A549 (cell line): ENCODE results near the gene ASTN1. TPM values are rescaled to one million over a fixed set of nuclear protein-coding genes. Genes with fewer than 3 reads are reported as not detected.

Experiments
- ATAC-seq, 2 experiments: fragments of 200-7000 bp in 1 of 2; fragments of >200 bp in 1 of 2; cut with Nextera tagmentation in 1 of 2; cut with Tn5 transposase in 1 of 2; 3 replicates each; pipeline versions ENCODE4 v1.8.0 to v1.9.1; 2018 to 2020; ENCODE audit warnings: mild to moderate bottlenecking in 1 of 2, moderate library complexity in 1 of 2
- CTCF ChIA-PET: fragments of 300-600 bp; sonication (Branson Sonifier 250); formaldehyde crosslinking; extraction: SDS; loops from one replicate; lab custom pipeline; 2021; ENCODE audit warnings: antibody characterized with exemption, inconsistent platforms; lab: Yijun Ruan, JAX
- POLR2A ChIA-PET: fragments of 350-600 bp; formaldehyde crosslinking; extraction: SDS; loops from one replicate; lab custom pipeline; 2021; ENCODE audit warnings: antibody characterized with exemption, inconsistent platforms; lab: Yijun Ruan, JAX
- DNase-seq, 2 experiments: peaks; one replicate each; pipeline versions ENCODE4 v3.0.0 to v3.0.0-alpha.2; 2011 to 2016; ENCODE audit warnings: low read depth in 1 of 2, low spot score in 1 of 2
- FAIRE-seq: peaks from 2 replicates; lab custom pipeline; 2011; peaks lifted over from hg19 to GRCh38; lab: Jason Lieb, UNC
- H3K27ac ChIP-seq, 2 experiments: fragments of >200 bp; sonication (Bioruptor Twin); formaldehyde crosslinking; 3 replicates each; pipeline ENCODE4 v1.5.1; 2016 to 2017
- H3K4me1 ChIP-seq: fragments of >200 bp; sonication (Bioruptor Twin); formaldehyde crosslinking; 3 replicates; pipeline ENCODE4 v1.6.1; 2016
- H3K4me2 ChIP-seq: fragments of >200 bp; sonication (Bioruptor Twin); formaldehyde crosslinking; 3 replicates; pipeline ENCODE4 v1.6.1; 2016
- H3K4me3 ChIP-seq: fragments of >200 bp; sonication (Bioruptor Twin); formaldehyde crosslinking; 3 replicates; pipeline ENCODE4 v1.5.1; 2016
- H3K9me3 ChIP-seq: fragments of >200 bp; sonication (Bioruptor Twin); formaldehyde crosslinking; 3 replicates; pipeline ENCODE4 v1.6.1; 2016
- BHLHE40 ChIP-seq: IDR thresholded peaks from 2 replicates; pipeline ENCODE4 v1.6.1; 2012; ENCODE audit warnings: low read depth, low read length, inconsistent platforms
- CBX2 ChIP-seq: fragments of 200-600 bp; sonication (generic); IDR thresholded peaks from 2 replicates; pipeline ENCODE4 v1.6.1; 2016; ENCODE audit warnings: low read depth, mild to moderate bottlenecking, borderline replicate concordance
- CHD4 ChIP-seq: fragments of 200-600 bp; sonication (generic); IDR thresholded peaks from 2 replicates; pipeline ENCODE4 v1.6.1; 2016; ENCODE audit warnings: antibody characterized with exemption, mild to moderate bottlenecking, borderline replicate concordance
- CTCF ChIP-seq: fragments of >200 bp; sonication (Bioruptor Twin); formaldehyde crosslinking; IDR thresholded peaks from 3 replicates; pipeline ENCODE4 v1.5.1; 2016
- EHF ChIP-seq: fragments of 250-450 bp; sonication (Bioruptor Pico); IDR thresholded peaks from 2 replicates; pipeline ENCODE4 v1.5.0; 2020; ENCODE audit warnings: mild to moderate bottlenecking
- EHMT2 ChIP-seq: fragments of 200-600 bp; sonication (generic); IDR thresholded peaks from 2 replicates; pipeline ENCODE4 v1.6.1; 2016; ENCODE audit warnings: antibody characterized with exemption, low read depth, mild to moderate bottlenecking, moderate library complexity
- ESRRA ChIP-seq: fragments of 150-350 bp; IDR thresholded peaks from 2 replicates; pipeline ENCODE4 v1.6.1; 2014; ENCODE audit warnings: mild to moderate bottlenecking, low read length, borderline replicate concordance
- HES2 ChIP-seq: fragments of >200 bp; sonication (Bioruptor Twin); formaldehyde crosslinking; IDR thresholded peaks from 2 replicates; pipeline ENCODE4 v1.6.1; 2016
- HEYL ChIP-seq: fragments of 250-450 bp; sonication (Bioruptor Pico); IDR thresholded peaks from 2 replicates; pipeline ENCODE4 v1.8.0; 2021; ENCODE audit warnings: mild to moderate bottlenecking, moderate library complexity
- HOXB13 ChIP-seq: fragments of 250-450 bp; sonication (Bioruptor Pico); IDR thresholded peaks from 2 replicates; pipeline ENCODE4 v1.5.0; 2020; ENCODE audit warnings: low read depth, mild to moderate bottlenecking, moderate library complexity
- HOXB5 ChIP-seq: fragments of 250-450 bp; sonication (Bioruptor Pico); IDR thresholded peaks from 2 replicates; pipeline ENCODE4 v1.5.0; 2020; ENCODE audit warnings: mild to moderate bottlenecking, moderate library complexity
- JUN ChIP-seq, 2 experiments: fragments of >200 bp; sonication (Bioruptor Twin); formaldehyde crosslinking; IDR thresholded peaks; 2 replicates in 1 of 2; 3 replicates in 1 of 2; pipeline ENCODE4 v1.6.1; 2016 to 2017
- NR3C1 ChIP-seq: fragments of >200 bp; sonication (Bioruptor Twin); formaldehyde crosslinking; IDR thresholded peaks from 3 replicates; pipeline ENCODE4 v1.6.1; 2017
- PHF8 ChIP-seq: fragments of 200-600 bp; sonication (generic); IDR thresholded peaks from 2 replicates; pipeline ENCODE4 v1.6.1; 2016; ENCODE audit warnings: low read depth, mild to moderate bottlenecking, antibody characterized with exemption, moderate library complexity, borderline replicate concordance
- POLR2A ChIP-seq: IDR thresholded peaks from 2 replicates; pipeline ENCODE4 v1.6.1; 2012; ENCODE audit warnings: mild to moderate bottlenecking, low read length
- RAD21 ChIP-seq, 2 experiments: fragments of >200 bp in 1 of 2; sonication (Bioruptor Twin) in 1 of 2; formaldehyde crosslinking in 1 of 2; IDR thresholded peaks in 1 of 2; conservative IDR thresholded peaks in 1 of 2; 2 replicates in 1 of 2; 3 replicates in 1 of 2; pipeline ENCODE4 v1.6.1; 2012 to 2018; ENCODE audit warnings: inconsistent platforms in 1 of 2
- RNF2 ChIP-seq: fragments of 200-600 bp; sonication (generic); IDR thresholded peaks from 2 replicates; pipeline ENCODE4 v1.6.1; 2016; ENCODE audit warnings: low read depth, mild to moderate bottlenecking, antibody characterized with exemption, moderate library complexity, borderline replicate concordance
- ZC3H11A ChIP-seq: fragments of 450-650 bp; IDR thresholded peaks from 2 replicates; pipeline ENCODE4 v1.6.1; 2014; ENCODE audit warnings: antibody characterized with exemption, mild to moderate bottlenecking
- WGBS: methylation state at CpG from one replicate; pipeline ENCODE4 v1.1.6; 2017; ENCODE audit errors: missing lambda C conversion rate; 5-methylcytosine and 5-hydroxymethylcytosine counted together
- polyA plus RNA-seq, 4 experiments: library from polyadenylated mRNA; depleted of rRNA in 3 of 4; stranded (reverse); fragments of >200 nt; fragmentation: RNase III in 1 of 4; extraction: RNeasy Plus Mini Kit Qiagen cat#74134 plus additional on column Dnase treatment in 1 of 4; gene quantifications; 2 replicates in 3 of 4; 3 replicates in 1 of 4; pipeline ENCODE4 v1.2.3, GENCODE V29; 2011 to 2017
- TF ChIP-seq, protein P1 (sequence below): fragments of 450-650 bp; IDR thresholded peaks from 2 replicates; pipeline ENCODE4 v1.6.1; 2014; ENCODE audit warnings: antibody characterized with exemption

The ASTN1 gene
- polyA plus RNA-seq, 2 of the 4 experiments (the other 2 are of a cell fraction), result not detected

- TF ChIP-seq CHD4 (no peak), HOXB5 (CRISPR knock-in tag) (no peak), NR3C1 (no peak)
- Histone ChIP-seq H3K4me2 (no peak overlapping the region), H3K4me3 (no peak overlapping the region), H3K4me1 (no peaks in the 10 kb centered on the region), H3K27ac (no peak overlapping the region), H3K9me3 (no peaks in the 10 kb centered on the region)
- whole genome bisulfite sequencing, result 51% methylated on average over 4 of the region's 4 CpGs
- ATAC-seq, result no peak
- no peak for DNase-seq
- ChIA-PET POLR2A (no interaction called here), CTCF (interaction anchor here (1.3 kb wide), 1 partner anchor 17 kb away, joined by 3 read pairs; no protein-coding TSS in a partner anchor)
- no peak for FAIRE-seq
These were observed 230.1 kb downstream of the ASTN1 start for GRCh38 chr1:176934370-176934769.

DNA sequence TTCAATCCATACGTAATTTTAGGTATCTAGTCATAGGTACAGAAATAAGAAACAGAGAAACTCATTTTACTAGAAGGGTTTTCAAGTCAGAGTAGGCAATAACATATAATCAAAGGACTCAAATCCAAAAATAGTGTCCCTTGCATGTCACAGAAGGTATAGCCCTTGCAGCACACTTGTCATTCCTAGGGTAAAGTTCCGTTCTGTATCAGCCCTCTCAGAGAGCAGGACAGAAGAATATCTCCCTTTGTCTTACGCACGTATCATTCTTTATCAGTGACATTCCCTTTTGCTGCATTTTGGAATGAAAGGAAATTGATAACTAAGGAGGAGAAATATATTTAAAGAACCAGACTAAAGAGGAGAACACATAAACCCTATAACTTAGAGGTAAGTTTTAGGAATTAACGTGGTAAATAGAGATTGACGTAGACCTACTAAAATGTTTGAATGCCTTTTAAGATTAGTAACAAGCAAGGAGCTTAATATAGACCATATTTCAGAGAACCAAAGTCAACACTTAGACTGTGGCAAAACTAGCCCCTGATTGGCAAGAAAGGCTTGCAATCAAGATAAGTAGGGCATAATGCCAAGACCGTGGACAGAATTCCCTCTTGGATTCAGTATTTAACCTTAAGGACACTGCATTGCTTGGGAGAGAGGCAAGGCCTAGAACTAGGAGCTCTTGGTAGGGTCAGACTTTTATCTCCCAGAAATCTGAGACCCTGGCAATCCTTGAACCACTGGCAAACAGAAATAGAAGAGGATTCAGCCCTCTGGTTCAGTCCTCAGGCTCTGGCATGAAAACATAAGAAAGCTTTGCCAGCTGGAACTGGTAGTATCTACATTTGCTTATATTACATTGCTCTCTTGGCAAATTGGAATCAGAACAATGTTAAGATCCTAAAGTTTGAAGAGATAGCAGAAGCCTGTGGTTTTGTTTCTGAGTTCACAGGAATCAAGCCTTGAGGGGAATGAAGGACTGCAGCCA, 232.1 kb downstream of the ASTN1 start:
- TF ChIP-seq RNF2, result no peak
- no peak for TF ChIP-seq ESRRA
- no peak for TF ChIP-seq EHMT2
- no peak for TF ChIP-seq RAD21 (conservative IDR thresholded peaks at IDR 0.05 in 1 of 2, IDR thresholded peaks at IDR 0.05 in 1 of 2)
- TF ChIP-seq CTCF, result no peak
- TF ChIP-seq ZC3H11A, result no peak
- no peak for TF ChIP-seq EHF
- TF ChIP-seq BHLHE40, result no peak
- no peak for TF ChIP-seq PHF8
- WGBS, result 19% methylated on average over 7 of the region's 7 CpGs
- Histone ChIP-seq H3K9me3 (no peaks in the 10 kb centered on the region), H3K4me1 (no peaks in the 10 kb centered on the region), H3K4me2 (no peak overlapping the region), H3K27ac (no peak overlapping the region), H3K4me3 (no peak overlapping the region)
- ATAC-seq, result no peak
- CTCF ChIA-PET, result no interaction called here
- DNase-seq, result no peak
- FAIRE-seq, result no peak
- POLR2A ChIA-PET, result no interaction called here

GRCh38 chr1:176931526-176931925, 233.0 kb downstream of the ASTN1 start:
- no peak overlapping the region for H3K27ac ChIP-seq
- no peaks in the 10 kb centered on the region for H3K9me3 ChIP-seq
- no peak for FAIRE-seq
- H3K4me1 ChIP-seq, result no peaks in the 10 kb centered on the region
- TF ChIP-seq CBX2 (no peak), HOXB13 (CRISPR knock-in tag) (no peak), HOXB5 (CRISPR knock-in tag) (no peak), POLR2A (no peak), JUN (IDR thresholded peaks at IDR 0.05) (no peak), HES2 (no peak), HEYL (CRISPR knock-in tag) (no peak)
- TF ChIP-seq, protein P1, sequence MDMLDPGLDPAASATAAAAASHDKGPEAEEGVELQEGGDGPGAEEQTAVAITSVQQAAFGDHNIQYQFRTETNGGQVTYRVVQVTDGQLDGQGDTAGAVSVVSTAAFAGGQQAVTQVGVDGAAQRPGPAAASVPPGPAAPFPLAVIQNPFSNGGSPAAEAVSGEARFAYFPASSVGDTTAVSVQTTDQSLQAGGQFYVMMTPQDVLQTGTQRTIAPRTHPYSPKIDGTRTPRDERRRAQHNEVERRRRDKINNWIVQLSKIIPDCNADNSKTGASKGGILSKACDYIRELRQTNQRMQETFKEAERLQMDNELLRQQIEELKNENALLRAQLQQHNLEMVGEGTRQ, result no peak
- CTCF ChIA-PET, result no interaction called here
- H3K4me2 ChIP-seq, result no peak overlapping the region
- no peak overlapping the region for H3K4me3 ChIP-seq
- DNase-seq, result no peak
- whole genome bisulfite sequencing, result 11% methylated on average over 1 of the region's 1 CpG
- POLR2A ChIA-PET, result no interaction called here
- no peak for ATAC-seq
